Erythroblast (primary cell): ENCODE measurements around the gene ZMIZ1.
A peak's percentile ranks its signal among the peaks of the same experiment; 100 is the strongest.

Experiments
- DNase-seq, 2 experiments: peaks; one replicate each; lab custom pipeline; 2025; lab: John Stamatoyannopoulos, UW
- GATA1 ChIP-seq: IDR thresholded peaks from 2 replicates; pipeline ENCODE4 v1.6.1; 2011; ENCODE audit warnings: low read depth, mild to moderate bottlenecking, control low read depth, low read length, moderate library complexity
- POLR2A ChIP-seq: IDR thresholded peaks from 2 replicates; pipeline ENCODE4 v1.6.1; 2011; ENCODE audit warnings: mild to moderate bottlenecking, low read length

ZMIZ1 gene

DNA sequence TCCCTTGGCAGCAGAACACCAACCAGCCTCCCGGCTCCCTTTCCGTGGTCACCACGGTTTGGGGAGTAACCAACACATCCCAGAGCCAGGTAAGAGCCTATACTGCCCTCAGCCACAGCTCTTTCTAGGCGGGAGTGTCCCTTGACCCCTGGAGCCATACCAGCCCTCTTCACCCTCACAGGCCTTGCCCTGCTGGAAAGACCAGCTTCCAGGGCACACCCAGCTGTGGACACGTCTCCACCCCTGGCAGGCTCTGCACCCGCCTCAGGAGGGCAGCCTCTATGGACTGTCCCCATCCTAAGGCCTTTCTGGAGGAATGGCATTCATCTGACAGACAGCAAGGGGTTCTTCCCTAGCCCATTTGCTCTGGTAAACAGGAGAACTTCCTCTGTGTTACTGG lies 221.0 kb downstream of the ZMIZ1 start:
- DNase-seq: no peak
- TF ChIP-seq POLR2A (no peak), GATA1 (no peak)

GRCh38 chr10:79292026-79292766 lies 223.4 kb downstream of the ZMIZ1 start:
- DNase-seq: peak; percentile 20 to 40
- no peak for TF ChIP-seq POLR2A
- no peak for TF ChIP-seq GATA1

GRCh38 chr10:79292891-79293746 lies 224.4 kb downstream of the ZMIZ1 start:
- no peak for TF ChIP-seq GATA1
- TF ChIP-seq POLR2A: no peak
- peak; percentile 53 to 71 for DNase-seq

DNA sequence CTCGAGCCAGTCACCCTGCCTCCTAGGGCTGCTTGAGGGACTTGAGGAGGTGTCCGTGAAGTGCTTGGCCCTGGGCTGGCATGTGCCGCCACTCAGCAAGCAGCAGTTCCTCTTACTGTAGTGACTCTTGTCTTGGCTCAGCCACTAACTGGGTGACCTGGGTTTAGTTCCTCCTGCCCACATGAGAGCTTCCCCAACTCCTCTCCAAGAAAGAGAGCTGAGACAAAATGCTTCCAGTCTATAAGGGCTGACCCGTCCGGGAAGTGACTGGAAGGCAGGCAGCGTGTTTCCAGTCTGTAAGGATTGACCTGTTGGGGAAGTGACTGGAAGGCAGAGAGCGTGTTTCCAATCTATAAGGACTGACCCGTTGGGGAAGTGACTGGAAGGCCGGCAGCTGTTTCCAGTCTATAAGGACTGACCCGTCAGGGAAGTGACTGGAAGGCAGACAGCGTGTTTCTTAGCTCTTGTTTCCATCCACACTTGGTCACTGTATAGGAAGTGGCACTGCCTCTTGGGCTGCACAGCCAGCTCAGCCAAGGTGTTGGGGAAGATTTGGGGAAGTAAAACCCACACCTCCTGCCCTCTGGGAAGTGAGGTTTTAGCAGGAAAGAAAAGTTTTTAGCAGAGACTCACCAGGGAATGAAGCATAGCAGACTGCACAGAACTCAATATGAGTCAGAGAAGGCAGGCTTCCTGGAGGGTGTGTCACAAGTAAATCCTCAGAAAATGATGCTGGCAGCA lies 225.2 kb downstream of the ZMIZ1 start:
- peak in 1 of 2 experiments; percentile 16 for DNase-seq
- no peak for TF ChIP-seq POLR2A
- TF ChIP-seq GATA1: no peak

DNA sequence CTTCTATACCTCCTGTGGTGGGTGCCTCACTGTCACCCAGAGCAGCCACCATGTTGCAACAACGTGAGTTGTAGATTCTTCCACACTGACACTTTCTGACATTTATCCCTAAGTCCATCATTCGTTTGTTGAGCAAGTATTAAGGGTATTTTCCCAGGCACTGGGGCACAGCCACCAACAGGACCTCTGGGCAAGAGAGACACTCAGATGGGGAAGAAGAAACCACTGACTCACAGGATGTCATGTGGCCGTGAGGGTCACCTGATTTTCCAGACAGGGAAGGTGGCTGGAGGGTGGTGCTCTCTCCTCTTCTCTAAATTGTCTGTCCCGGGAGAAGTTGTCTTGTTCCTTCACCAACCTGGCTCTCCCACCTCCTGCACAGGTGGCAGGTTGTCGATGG lies 226.8 kb downstream of the ZMIZ1 start:
- TF ChIP-seq POLR2A (no peak), GATA1 (no peak)
- DNase-seq: no peak

- TF ChIP-seq POLR2A: no peak
- TF ChIP-seq GATA1: no peak
These were observed 227.7 kb downstream of the ZMIZ1 start for GRCh38 chr10:79296431-79296830.

DNA sequence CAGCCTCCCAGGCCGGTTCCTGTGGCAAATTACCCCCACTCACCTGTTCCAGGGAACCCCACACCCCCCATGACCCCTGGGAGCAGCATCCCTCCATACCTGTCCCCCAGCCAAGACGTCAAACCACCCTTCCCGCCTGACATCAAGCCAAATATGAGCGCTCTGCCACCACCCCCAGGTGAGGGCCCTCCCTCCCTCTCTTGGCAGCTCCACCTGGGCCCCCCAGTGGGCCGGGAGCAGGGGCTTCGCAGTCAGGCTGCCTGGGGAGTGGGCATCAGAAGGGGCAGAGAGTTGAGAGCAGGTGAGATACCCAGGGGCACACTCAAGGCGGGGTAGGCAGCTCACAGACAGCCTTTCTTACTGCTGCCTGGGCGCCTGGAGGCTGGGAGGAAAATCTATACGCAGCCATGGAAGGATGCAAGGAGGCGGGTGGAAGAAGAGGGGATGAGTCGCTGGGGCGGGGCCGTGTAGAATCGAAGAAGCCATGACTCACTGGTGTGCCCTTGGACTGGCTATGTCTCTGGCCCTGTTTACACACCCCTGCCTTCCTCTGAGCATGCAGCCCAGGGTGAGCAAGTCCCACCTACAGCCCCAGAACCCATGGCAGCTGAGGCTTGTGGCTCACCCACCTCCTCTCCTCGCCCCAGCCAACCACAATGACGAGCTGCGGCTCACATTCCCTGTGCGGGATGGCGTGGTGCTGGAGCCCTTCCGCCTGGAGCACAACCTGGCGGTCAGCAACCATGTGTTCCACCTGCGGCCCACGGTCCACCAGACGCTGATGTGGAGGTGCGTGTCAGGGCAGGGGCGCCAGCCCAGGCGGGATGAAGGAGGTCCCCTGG lies 229.9 kb downstream of the ZMIZ1 start:
- TF ChIP-seq GATA1 (no peak), POLR2A (no peak)
- DNase-seq: peak; percentile 74 to 89

More at GRCh38 chr10:79296431-79296830, 227.7 kb downstream of the ZMIZ1 start:
- DNase-seq: no peak

- no peak for DNase-seq
- TF ChIP-seq GATA1 (no peak), POLR2A (no peak)
These were observed 230.9 kb downstream of the ZMIZ1 start for GRCh38 chr10:79299397-79300241.

DNA sequence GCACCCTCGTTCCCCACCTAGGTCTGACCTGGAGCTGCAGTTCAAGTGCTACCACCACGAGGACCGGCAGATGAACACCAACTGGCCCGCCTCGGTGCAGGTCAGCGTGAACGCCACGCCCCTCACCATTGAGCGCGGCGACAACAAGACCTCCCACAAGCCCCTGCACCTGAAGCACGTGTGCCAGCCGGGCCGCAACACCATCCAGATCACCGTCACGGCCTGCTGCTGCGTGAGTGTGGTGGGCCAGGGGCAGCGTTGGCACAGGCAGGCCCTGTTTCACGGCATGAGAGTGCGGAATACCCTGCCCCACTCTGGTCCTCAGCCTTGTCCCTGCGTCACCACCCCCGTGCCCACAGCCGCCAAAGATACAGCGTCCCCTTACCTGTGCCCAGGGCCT lies 231.9 kb downstream of the ZMIZ1 start:
- TF ChIP-seq POLR2A (no peak), GATA1 (no peak)
- no peak for DNase-seq

- DNase-seq: no peak
- no peak for TF ChIP-seq POLR2A
These were observed 233.2 kb downstream of the ZMIZ1 start for GRCh38 chr10:79301754-79302530.

DNA sequence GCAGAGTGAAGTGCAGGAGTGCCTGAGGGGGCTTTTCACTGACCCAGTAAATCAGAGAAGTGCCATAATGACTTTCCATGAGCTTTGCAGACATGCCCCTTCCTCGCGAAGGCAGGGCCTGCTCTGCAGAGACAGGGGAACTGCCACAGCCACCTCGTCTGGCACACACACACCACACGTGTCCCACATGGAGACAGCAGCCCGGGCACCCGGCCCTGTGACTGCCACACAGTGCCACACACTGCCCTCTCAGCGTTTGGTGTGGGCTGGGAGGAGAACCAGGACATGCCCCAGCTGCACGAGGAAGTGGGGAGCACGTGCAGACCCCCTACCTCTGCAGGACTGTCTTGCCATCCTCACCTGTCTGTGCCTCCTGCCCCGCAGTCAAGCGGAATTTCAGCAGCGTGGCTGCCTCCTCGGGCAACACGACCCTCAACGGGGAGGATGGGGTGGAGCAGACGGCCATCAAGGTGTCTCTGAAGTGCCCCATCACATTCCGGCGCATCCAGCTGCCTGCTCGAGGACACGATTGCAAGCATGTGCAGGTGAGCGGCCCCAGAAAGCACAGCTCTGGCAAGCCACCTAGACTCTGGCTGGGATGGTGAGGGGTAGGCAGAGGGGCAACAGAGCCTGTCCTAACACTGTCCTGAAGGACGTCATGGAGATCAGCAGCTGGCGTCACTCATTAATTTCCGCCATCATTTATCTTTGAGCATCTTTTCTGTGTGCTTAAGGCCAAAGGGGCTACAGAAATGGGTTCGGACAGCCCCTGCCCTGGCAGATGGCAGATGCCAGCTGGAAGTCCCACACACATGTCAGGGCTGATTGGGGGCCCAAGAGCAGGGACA lies 235.1 kb downstream of the ZMIZ1 start:
- DNase-seq: no peak
- no peak for TF ChIP-seq GATA1
- TF ChIP-seq POLR2A: no peak
